ENCODE measurements around the gene TNIK. TPM values are rescaled to one million over a fixed set of nuclear protein-coding genes. Genes with fewer than 3 reads are reported as not detected.

TNIK gene
- total and polyA plus RNA-seq, 2 of the 4 experiments (the other 2 are of a cell fraction): 3.4 to 6.3 TPM

- no peak overlapping the region for H3K4ac ChIP-seq (ENCODE audit: low read depth, low read length)
These were observed 29.7 kb downstream of the TNIK start for GRCh38 chr3:171430530-171430929.

More at GRCh38 chr3:171430530-171430929, 29.7 kb downstream of the TNIK start:
- BruUV-seq (replicated peaks): no TSS peak
- H3K36me3 ChIP-seq (ENCODE audit: control insufficient read depth, insufficient read depth, low read length): no peaks in the 10 kb centered on the region
- H2AK5ac ChIP-seq (ENCODE audit: low read depth, low read length): no peak overlapping the region
- POLR2A ChIA-PET (ENCODE audit: unreplicated experiment): interaction anchor here (0.6 kb wide), 1 partner anchor 184 kb away, joined by 4 read pairs; no protein-coding TSS in a partner anchor
- no peak overlapping the region for H2AFZ ChIP-seq (replicated peaks; ENCODE audit: low read length, poor library complexity)
- H3K9me1 ChIP-seq (ENCODE audit: insufficient read depth, low read length): no peaks in the 10 kb centered on the region
- no peak overlapping the region for H2AK9ac ChIP-seq (replicated peaks; ENCODE audit: low read depth, low read length, poor library complexity)
- H3K4me2 ChIP-seq (ENCODE audit: low read depth, low read length): no peak overlapping the region
- H3K23ac ChIP-seq (ENCODE audit: low read depth, low read length): no peak overlapping the region
- in situ Hi-C loops (cut with MboI; ENCODE audit: low sequenced_read_pairs): no loop called here
- H4K20me1 ChIP-seq (ENCODE audit: insufficient read depth, low read length): no peaks in the 10 kb centered on the region
- no peaks in the 10 kb centered on the region; a peak in 1 of 4 replicates for H3K79me1 ChIP-seq (ENCODE audit: low read depth in 1 of 2, low read length in 2 of 2)
- no peak overlapping the region for H3K27ac ChIP-seq (ENCODE audit: insufficient read depth, low read length)
- no peak overlapping the region for H3K9ac ChIP-seq (ENCODE audit: low read depth, low read length)
- H3K4me1 ChIP-seq (ENCODE audit: control insufficient read depth, insufficient read depth, low read length): no peaks in the 10 kb centered on the region
- no peak overlapping the region for H4K5ac ChIP-seq (ENCODE audit: low read depth, low read length)
- H2BK5ac ChIP-seq (ENCODE audit: low read depth, low read length, poor library complexity, severe bottlenecking): no peak overlapping the region
- H3K4me3 ChIP-seq (ENCODE audit: insufficient read depth, low read depth, low read length): no peak overlapping the region
- TF ChIP-seq CEBPB (IDR thresholded peaks at IDR 0.05; ENCODE audit: low read depth, low read length): no peak
- no peak for TF ChIP-seq CHD1 (IDR thresholded peaks at IDR 0.05; ENCODE audit: low read depth, low read length)
- TF ChIP-seq RFX5 (IDR thresholded peaks at IDR 0.05; ENCODE audit: low read depth, low read length): no peak
- TF ChIP-seq USF2 (IDR thresholded peaks at IDR 0.05; ENCODE audit: low read depth, low read length): no peak
- TF ChIP-seq MAFK (IDR thresholded peaks at IDR 0.05; ENCODE audit: low read depth, low read length): no peak
- no peaks in the 10 kb centered on the region for H3K9me3 ChIP-seq (ENCODE audit: control insufficient read depth, insufficient read depth, low read length)
- H3K18ac ChIP-seq (ENCODE audit: low read depth, low read length): no peak overlapping the region
- intact Hi-C loops (cut with micrococcal nuclease): no loop called here
- no peak overlapping the region for H4K8ac ChIP-seq (ENCODE audit: low read depth in 2 of 2, low read length in 2 of 2)
- no peak overlapping the region for H4K91ac ChIP-seq (ENCODE audit: insufficient read depth, low read depth, low read length)
- DNase-seq (no peak), ATAC-seq (ENCODE audit: low read depth) (no peak)
- H2BK20ac ChIP-seq (ENCODE audit: low read depth, low read length): no peak overlapping the region
- CTCF ChIA-PET: interaction anchor here (0.7 kb wide), 1 partner anchor 175 kb away, joined by 4 read pairs; no protein-coding TSS in a partner anchor
- no peak overlapping the region for H3K56ac ChIP-seq (ENCODE audit: extremely low read depth, insufficient read depth, low read length)
- H2BK15ac ChIP-seq (ENCODE audit: low read depth, low read length): no peak overlapping the region
- dilution Hi-C loops (cut with HindIII; ENCODE audit: low sequenced_read_pairs, unreplicated experiment): no loop called here
- H2BK120ac ChIP-seq (ENCODE audit: low read depth, low read length): no peak overlapping the region
- H3K27me3 ChIP-seq (ENCODE audit: control insufficient read depth, insufficient read depth, low read length): no peaks in the 10 kb centered on the region; the same call in 1 of the 2 replicates
- no peak overlapping the region for H3K14ac ChIP-seq (replicated peaks; ENCODE audit: low read depth, low read length)

Measured in IMR-90 (cell line).